Chondrocyte (in vitro differentiated cells): ENCODE results near the gene FSTL5. TPM values are rescaled to one million over a fixed set of nuclear protein-coding genes. Genes with fewer than 3 reads are reported as not detected.

Source experiments
- DNase-seq: peaks from one replicate; pipeline ENCODE4 v3.0.0; 2021; ENCODE audit warnings: mixed read lengths, low spot score
- H3K27ac Mint-ChIP-seq: one replicate; pipeline ENCODE4 v1.8.0; 2021; ENCODE audit warnings: mild to moderate bottlenecking, moderate library complexity, mixed read lengths; ENCODE audit not compliant: unreplicated experiment
- H3K27me3 Mint-ChIP-seq: 2 replicates; pipeline ENCODE4 v1.8.0; 2021; ENCODE audit warnings: low read depth, mixed read lengths
- H3K36me3 Mint-ChIP-seq: 2 replicates; pipeline ENCODE4 v1.8.0; 2021; ENCODE audit warnings: low read depth, mixed read lengths
- H3K4me1 Mint-ChIP-seq: 2 replicates; pipeline ENCODE4 v1.8.0; 2021; ENCODE audit warnings: low read depth, mild to moderate bottlenecking, mixed read lengths
- H3K4me3 Mint-ChIP-seq: one replicate; pipeline ENCODE4 v1.8.0; 2021; ENCODE audit warnings: mild to moderate bottlenecking, moderate library complexity, mixed read lengths; ENCODE audit not compliant: unreplicated experiment
- H3K9me3 Mint-ChIP-seq: 2 replicates; pipeline ENCODE4 v1.8.0; 2021; ENCODE audit warnings: low read depth, mixed read lengths
- total RNA-seq: library from RNA; stranded (reverse); gene quantifications from 3 replicates; pipeline ENCODE4 v1.2.1, GENCODE V29; 2021
- TF ChIP-seq, protein P1 (sequence below): fragments of 200-600 bp; sonication (generic); IDR thresholded peaks from 2 replicates; pipeline ENCODE4 v1.5.0; 2021; ENCODE audit warnings: antibody characterized with exemption, mild to moderate bottlenecking, moderate library complexity

FSTL5 gene
- total RNA-seq, 1 donor from 2014 or later, result not detected

DNA sequence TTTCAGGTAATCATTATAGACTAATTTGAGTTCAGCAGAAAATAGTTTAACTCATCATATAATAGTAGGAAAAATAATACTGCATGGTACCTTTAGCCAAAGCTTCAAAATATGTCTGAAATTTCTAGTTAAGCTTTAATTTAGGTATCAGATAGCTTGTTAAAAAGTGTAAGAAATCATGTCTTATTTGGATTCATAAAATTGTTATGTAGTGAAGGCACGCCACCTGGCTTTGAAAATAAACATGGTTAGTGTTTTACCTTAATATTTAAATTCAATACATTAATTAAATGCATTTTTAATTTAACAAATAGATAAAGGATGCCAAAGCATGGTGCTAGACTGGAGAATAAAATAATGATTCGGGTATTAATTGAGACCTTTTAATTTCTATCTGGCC, 211.4 kb downstream of the FSTL5 start:
- Mint-ChIP-seq H3K36me3 (no peaks in the 10 kb centered on the region), H3K4me1 (peaks cover 3% of the 10 kb centered on the region), H3K4me3 (no peak overlapping the region), H3K27ac (no peak overlapping the region), H3K9me3 (no peaks in the 10 kb centered on the region), H3K27me3 (peaks cover 8% of the 10 kb centered on the region)
- TF ChIP-seq, protein P1, sequence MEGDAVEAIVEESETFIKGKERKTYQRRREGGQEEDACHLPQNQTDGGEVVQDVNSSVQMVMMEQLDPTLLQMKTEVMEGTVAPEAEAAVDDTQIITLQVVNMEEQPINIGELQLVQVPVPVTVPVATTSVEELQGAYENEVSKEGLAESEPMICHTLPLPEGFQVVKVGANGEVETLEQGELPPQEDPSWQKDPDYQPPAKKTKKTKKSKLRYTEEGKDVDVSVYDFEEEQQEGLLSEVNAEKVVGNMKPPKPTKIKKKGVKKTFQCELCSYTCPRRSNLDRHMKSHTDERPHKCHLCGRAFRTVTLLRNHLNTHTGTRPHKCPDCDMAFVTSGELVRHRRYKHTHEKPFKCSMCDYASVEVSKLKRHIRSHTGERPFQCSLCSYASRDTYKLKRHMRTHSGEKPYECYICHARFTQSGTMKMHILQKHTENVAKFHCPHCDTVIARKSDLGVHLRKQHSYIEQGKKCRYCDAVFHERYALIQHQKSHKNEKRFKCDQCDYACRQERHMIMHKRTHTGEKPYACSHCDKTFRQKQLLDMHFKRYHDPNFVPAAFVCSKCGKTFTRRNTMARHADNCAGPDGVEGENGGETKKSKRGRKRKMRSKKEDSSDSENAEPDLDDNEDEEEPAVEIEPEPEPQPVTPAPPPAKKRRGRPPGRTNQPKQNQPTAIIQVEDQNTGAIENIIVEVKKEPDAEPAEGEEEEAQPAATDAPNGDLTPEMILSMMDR, result peak; percentile 68
- DNase-seq, result no peak

GRCh38 chr4:161949946-161950725, 213.7 kb downstream of the FSTL5 start:
- Mint-ChIP-seq H3K4me1 (peaks cover 3% of the 10 kb centered on the region), H3K36me3 (no peaks in the 10 kb centered on the region), H3K27me3 (peaks cover 6% of the 10 kb centered on the region), H3K9me3 (no peaks in the 10 kb centered on the region), H3K27ac (no peak overlapping the region), H3K4me3 (no peak overlapping the region)
- no peak for DNase-seq
- TF ChIP-seq, protein P1, result no peak

DNA sequence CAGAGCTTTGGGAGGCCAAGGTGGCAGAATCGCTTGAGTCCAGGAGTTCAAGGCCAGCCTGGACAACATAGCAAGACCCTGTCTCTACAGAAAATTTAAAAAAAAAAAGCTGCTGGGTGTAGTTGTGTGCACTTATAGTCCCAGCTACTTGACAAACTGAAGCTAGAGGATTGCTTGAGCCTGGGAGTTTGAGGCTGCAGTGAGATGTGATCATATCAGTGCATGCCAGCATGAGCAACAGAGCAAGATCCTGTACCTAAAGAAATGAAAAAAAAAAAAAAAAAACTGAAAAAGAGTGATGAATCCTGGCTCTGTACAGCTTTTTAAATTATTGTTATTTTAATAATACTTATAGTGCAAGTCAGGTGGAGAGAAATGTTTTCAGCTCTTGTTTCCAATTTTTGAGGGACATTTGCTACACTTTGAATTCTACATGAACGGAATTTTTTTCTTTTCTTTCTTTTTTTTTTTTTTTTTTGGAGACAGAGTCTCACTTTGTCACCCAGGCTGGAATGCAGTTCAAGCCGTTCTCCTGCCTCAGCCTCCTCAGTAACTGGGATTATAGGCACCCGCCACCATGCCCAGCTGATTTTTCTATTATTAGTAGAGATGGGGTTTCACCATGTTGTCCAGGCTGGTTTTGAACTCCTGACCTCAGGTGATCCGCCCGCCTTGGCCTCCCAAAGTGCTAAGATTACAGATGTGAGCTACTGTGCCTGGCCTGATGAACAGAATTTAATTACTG, 215.6 kb downstream of the FSTL5 start:
- H3K9me3 Mint-ChIP-seq, result no peaks in the 10 kb centered on the region
- H3K27me3 Mint-ChIP-seq, result peaks cover 4% of the 10 kb centered on the region
- peaks cover 3% of the 10 kb centered on the region for H3K4me1 Mint-ChIP-seq

GRCh38 chr4:161937596-161937995, 226.2 kb downstream of the FSTL5 start:
- no peaks in the 10 kb centered on the region for H3K4me1 Mint-ChIP-seq
- peaks cover 3% of the 10 kb centered on the region for H3K9me3 Mint-ChIP-seq
- peaks cover 8% of the 10 kb centered on the region for H3K27me3 Mint-ChIP-seq
- no peak overlapping the region for H3K27ac Mint-ChIP-seq
- DNase-seq, result no peak
- TF ChIP-seq, protein P1, result no peak
- no peaks in the 10 kb centered on the region for H3K36me3 Mint-ChIP-seq
- no peak overlapping the region for H3K4me3 Mint-ChIP-seq

More for the DNA sequence above, 215.6 kb downstream of the FSTL5 start:
- no peak overlapping the region for H3K4me3 Mint-ChIP-seq
- DNase-seq, result no peak
- no peak overlapping the region for H3K27ac Mint-ChIP-seq
- H3K36me3 Mint-ChIP-seq, result no peaks in the 10 kb centered on the region
- TF ChIP-seq, protein P1, result no peak
